ENCODE measurements around the gene GPR152. TPM values are rescaled to one million over a fixed set of nuclear protein-coding genes. Genes with fewer than 3 reads are reported as not detected.

The GPR152 gene
- total RNA-seq, 2 experiments from 2014 or later, result not detected

GRCh38 chr11:67448220-67448609, 4.3 kb downstream of the GPR152 start:
- peaks cover 74% of the 10 kb centered on the region for H3K4me1 ChIP-seq (ENCODE audit: insufficient read depth, low read length, poor library complexity, severe bottlenecking)
- CTCF ChIA-PET (ENCODE audit: unreplicated experiment), result no interaction called here
- no peak overlapping the region for H3K27ac ChIP-seq (ENCODE audit: low read depth, low read length, poor library complexity, severe bottlenecking)
- H3K79me2 ChIP-seq (ENCODE audit: insufficient read depth, low read depth, low read length), result no peaks in the 10 kb centered on the region
- no peak overlapping the region for H3K4me3 ChIP-seq (ENCODE audit: low read depth, low read length, poor library complexity, severe bottlenecking)
- no peaks in the 10 kb centered on the region for H3K36me3 ChIP-seq (ENCODE audit: insufficient read depth, low read length)
- no peak overlapping the region for H2AFZ ChIP-seq (ENCODE audit: low read length)
- no peak overlapping the region for H3K4me2 ChIP-seq (ENCODE audit: low read length)
- no TSS peak for BruUV-seq (replicated peaks)
- H3K9me2 ChIP-seq (ENCODE audit: insufficient read depth, low read length), result no peaks in the 10 kb centered on the region
- TF ChIP-seq EZH2phosphoT487 (IDR thresholded peaks at IDR 0.05; ENCODE audit: borderline replicate concordance, low read depth, low read length), result no peak
- TF ChIP-seq CTCF (conservative IDR thresholded peaks at IDR 0.05; ENCODE audit: low read length), result no peak
- H3K9me3 ChIP-seq (ENCODE audit: low read length), result no peaks in the 10 kb centered on the region
- intact Hi-C loops (cut with micrococcal nuclease; ENCODE audit: unreplicated experiment), result no loop called here
- no peaks in the 10 kb centered on the region for H4K20me1 ChIP-seq (ENCODE audit: insufficient read depth, low read length)
- no peak for DNase-seq (ENCODE audit: low spot score)
- POLR2A ChIA-PET, result interaction anchor here (2.9 to 3.9 kb wide), 2 partner anchors 11 to 12 kb away, joined by 18 to 37 read pairs; partner anchors contain the start of gene PTPRCAP

DNA sequence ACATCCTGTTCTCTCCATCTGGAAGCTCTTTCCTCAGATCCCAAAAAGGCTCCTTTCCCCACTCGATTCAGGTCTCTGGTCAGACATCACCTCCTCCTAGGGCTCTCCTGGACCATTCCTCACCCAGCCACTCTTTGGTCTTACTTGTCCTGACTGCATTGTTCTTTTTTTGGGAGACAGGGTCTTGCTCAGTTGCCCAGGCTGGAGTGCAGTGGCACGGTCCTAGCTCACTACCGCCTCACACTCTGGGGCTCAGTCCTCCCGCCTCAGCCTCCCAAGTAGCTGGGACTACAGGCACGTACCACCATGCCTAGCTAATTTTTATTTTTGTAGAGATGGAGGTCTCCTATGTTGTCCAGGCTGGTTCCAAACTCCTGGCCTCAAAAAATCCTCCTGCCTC, 7.0 kb downstream of the GPR152 start:
- no peak overlapping the region for H2AFZ ChIP-seq (ENCODE audit: low read length)
- intact Hi-C loops (cut with micrococcal nuclease; ENCODE audit: unreplicated experiment), result no loop called here
- peak overlapping the region; percentile 69 for H3K4me3 ChIP-seq (ENCODE audit: low read depth, low read length, poor library complexity, severe bottlenecking)
- H3K4me2 ChIP-seq (ENCODE audit: low read length), result peak overlapping the region; percentile 82
- DNase-seq (ENCODE audit: low spot score), result no peak
- ChIA-PET POLR2A (interaction anchor here (1.1 kb wide), 2 partner anchors 8 to 13 kb away, joined by 3 to 7 read pairs; partner anchors contain the start of gene PTPRCAP), CTCF (ENCODE audit: unreplicated experiment) (no interaction called here)
- peak overlapping the region; percentile 94 for H3K27ac ChIP-seq (ENCODE audit: low read depth, low read length, poor library complexity, severe bottlenecking)
- TF ChIP-seq EZH2phosphoT487 (IDR thresholded peaks at IDR 0.05; ENCODE audit: borderline replicate concordance, low read depth, low read length), result no peak
- no peak for TF ChIP-seq CTCF (conservative IDR thresholded peaks at IDR 0.05; ENCODE audit: low read length)
- H3K36me3 ChIP-seq (ENCODE audit: insufficient read depth, low read length), result peaks cover 3% of the 10 kb centered on the region; the same call in 1 of the 2 replicates
- peaks cover 87% of the 10 kb centered on the region for H3K4me1 ChIP-seq (ENCODE audit: insufficient read depth, low read length, poor library complexity, severe bottlenecking)
- no TSS peak for BruUV-seq (replicated peaks)
- H3K79me2 ChIP-seq (ENCODE audit: insufficient read depth, low read depth, low read length), result no peaks in the 10 kb centered on the region
- no peaks in the 10 kb centered on the region for H4K20me1 ChIP-seq (ENCODE audit: insufficient read depth, low read length)
- no peaks in the 10 kb centered on the region for H3K9me3 ChIP-seq (ENCODE audit: low read length)
- no peaks in the 10 kb centered on the region for H3K9me2 ChIP-seq (ENCODE audit: insufficient read depth, low read length)
